NK-92 (cell line): ENCODE data around the gene R3HCC1L.
"Not testable (repeated sequence)": the region's sequence is repeated elsewhere in the genome, so short reads cannot be mapped to it uniquely, and the experiment has no call there.

Source experiments
- DNase-seq: peaks from one replicate; lab custom pipeline; 2025; ENCODE audit not compliant: unreplicated experiment; lab: John Stamatoyannopoulos, UW

Gene R3HCC1L

DNA sequence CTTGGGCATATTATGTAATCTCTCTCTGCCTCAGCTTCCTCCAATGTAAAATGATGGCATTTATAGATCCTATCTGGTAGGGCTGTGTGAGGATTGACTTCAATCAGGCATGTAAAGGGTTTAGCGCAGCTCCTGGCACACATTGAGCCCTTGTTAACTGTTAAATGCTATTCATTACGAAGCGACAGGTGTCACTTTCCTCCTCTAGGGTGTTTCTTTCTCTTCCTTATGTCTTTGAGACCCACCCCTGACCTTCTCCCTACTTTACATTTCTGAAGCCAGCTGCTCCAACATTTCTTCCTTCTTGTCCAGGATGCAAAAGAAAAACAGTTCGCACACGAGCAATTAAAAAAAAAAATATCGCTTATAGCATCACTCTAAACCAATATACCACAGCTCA, 5.7 kb upstream of the R3HCC1L start:
- DNase-seq: no peak

DNA sequence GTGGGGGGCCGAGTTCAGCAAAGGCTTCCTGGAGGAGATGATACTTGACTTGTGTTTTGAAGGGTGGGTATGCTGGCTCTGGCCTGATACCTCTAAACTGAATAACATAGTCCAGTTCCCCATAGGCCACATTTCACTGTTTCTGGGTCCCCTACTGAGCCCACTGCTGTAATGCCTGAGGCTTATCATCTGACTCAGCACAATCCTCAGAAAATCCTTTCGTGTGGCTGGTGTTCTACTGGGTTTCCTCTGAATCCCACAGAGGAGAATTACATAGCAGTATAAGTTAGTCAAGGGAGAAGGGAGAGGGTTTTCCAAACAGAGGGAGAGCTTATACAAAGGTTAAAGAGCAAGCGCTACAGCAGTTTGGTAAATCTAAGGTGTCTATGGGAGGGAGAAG, 2.8 kb upstream of the R3HCC1L start:
- no peak for DNase-seq

DNA sequence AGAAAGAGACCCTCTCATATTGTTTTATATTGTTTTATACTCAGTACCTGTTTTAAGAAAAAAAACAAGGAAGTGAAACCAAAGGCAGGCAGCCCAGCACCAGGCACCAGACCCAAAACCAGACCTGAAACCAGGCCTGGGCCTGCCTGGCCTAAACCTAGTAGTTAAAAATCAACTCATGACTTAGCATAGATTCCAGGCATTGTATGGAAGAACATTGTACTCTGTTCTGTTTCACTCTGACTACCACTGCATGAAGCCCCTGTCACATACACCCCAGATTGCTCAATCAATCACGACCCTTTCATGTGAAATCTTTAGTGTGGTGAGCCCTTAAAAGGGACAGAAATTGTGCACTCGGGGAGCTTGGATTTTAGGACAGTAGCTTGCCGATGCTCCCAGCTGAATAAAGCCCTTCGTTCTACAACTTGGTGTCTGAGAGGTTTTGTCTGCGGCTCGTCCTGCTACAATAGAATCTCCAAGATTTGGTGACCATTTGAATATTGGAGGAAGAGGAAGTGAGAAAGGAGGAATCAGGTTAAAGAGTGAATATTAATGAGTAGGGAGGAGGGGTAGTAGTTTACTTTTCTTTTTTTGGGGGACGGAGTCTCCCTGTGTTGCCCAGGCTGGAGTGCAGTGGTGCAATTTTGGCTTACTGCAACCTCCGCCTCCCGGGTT, 1.2 kb upstream of the R3HCC1L start:
- DNase-seq: not testable (repeated sequence)

DNA sequence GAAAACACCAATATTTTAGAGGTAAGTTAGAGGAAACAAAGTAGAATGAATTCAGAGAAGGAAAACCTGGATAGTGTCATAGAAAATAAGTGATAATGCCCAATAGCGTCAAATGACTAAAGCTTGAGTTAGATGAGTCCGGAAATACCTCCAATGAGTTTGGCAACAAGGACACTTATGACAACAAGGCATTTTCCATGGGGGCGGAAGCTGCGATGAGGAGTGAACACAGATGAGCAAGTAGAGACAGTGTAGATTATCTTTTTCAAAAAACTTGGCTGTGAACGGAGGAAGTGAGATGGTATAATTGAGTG, 383 bp upstream of the R3HCC1L start:
- DNase-seq: no peak

DNA sequence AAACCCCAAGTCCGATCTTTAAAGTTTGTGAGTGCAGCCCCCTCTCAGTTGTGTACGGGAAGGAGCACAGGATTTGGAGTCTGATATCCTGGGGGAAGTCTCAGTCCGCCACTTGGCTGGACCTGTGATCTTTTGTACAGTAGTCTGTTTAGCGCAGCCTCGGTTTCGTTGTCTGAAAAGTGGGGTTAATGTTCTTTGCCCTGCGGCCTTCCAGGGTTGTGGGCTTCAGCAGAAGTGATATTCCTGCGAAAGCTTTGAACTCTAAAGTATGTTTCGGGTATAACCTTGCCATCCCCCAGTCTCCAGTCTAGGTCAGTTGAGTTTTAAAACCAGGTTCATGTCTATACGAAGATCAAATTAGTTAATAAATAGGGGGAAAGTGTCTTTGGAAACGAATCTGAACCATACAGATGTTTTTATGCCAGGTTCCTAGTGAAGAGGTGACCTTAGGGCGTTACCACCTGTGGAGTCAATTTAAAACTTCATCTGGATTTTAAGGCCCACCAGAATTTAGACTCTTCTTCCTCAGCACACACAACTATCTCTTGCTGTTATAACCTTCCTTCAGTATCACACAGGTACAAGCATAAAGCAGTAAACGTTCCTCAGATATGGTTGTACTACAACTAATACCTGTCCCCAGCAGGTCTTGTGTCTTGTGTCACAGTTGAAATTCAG, 904 bp downstream of the R3HCC1L start:
- no peak for DNase-seq

DNA sequence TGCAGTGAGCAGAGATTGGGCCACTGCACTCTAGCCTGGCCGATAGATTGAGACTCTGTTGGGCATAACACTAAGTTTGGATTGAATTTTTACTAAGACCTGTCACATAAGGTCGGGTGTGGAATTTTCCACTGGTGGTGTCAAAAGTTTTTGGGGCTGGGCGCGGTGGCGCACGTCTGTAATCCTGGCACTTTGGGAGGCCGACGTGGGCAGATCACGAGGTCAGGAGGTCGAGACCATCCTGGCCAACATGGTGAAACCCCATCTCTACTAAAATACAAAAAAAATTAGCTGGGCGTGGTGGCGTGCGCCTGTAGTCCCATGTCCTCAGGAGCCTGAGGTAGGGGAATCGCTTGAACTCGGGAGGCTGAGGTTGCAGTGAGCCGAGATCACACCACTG, 2.3 kb downstream of the R3HCC1L start:
- not testable (repeated sequence) for DNase-seq

DNA sequence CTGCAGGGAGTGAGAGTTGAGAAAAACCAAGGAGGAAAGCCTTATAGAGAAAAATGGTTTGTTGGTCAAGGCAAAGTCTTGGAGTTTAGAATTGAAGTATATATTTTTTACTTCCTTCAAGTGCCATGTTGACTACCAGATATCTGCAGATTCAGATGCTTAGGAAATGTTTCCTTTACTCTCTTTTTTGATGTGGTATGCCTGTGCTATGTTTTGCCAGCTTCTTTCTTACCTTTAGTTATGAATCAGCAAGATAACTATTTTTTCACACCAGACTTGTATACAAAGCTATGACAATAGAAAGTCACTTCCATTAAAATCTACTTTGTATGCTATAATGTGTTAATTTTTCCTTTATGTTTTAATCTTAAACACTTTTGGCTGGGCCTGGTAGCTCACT, 3.6 kb downstream of the R3HCC1L start:
- no peak for DNase-seq

DNA sequence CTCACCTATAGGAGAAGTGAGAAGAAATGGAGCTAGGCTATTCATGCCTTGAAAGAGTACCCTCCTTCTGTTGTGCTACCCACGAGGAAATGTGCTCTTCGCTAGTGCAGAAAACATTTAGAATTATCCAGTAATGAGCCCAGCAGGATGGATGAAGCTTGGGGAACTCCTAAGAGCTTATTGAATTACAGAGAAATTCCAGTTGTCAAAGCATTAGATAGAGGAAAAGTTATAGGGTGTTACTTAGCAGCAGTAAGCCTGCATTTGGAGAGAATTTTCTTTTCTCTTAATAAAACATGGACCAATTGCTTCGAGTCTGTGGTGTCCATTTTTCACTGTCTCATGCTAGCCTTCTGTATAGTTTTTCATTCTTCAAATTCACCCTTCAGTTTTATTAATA, 5.0 kb downstream of the R3HCC1L start:
- no peak for DNase-seq

DNA sequence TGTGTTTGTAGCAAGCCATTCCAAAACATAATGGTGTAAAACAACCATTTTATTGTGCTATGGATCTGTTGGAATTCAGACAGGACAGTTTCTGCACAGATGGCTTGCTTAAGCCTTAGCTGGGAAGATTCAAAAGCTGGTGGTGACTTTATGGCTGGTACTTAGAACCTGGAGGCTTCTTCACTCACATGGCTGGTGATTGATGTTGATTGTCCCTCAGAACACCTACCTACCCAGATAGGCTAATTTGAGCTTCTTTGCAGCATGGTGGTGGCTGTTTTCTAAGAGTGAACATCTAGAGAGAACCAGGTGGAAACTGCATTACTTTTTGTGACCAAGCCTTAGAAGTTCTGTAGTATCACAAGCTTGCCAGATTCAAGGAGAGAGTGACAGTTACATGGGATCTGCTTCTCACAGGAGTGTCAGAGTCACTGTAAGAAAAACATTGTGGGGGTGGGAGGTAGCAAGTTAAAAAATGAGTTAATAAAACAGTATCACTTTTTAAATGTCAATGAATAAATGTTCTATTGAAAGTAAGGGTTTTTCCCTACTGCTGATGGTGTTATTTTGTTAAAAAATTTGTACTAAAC, 7.1 kb downstream of the R3HCC1L start:
- no peak for DNase-seq

DNA sequence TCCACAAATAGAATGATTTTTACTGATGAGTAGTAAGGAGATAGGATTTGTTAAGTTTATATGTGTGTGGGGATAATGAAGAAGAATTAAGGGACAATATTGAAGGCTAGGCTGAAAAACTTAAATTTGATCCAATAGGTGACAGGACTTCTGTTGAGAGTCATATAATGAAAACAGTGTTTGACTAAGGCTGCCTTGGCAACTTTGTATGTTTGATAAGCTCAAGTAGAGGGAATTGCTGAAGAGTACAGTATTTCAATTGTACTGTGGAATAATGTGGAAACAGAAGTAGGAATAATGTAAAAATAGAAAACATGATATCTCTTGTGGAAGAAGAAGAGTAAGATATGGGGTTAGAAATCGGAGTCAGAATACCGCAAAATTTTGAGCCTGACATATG, 10.5 kb downstream of the R3HCC1L start:
- no peak for DNase-seq

DNA sequence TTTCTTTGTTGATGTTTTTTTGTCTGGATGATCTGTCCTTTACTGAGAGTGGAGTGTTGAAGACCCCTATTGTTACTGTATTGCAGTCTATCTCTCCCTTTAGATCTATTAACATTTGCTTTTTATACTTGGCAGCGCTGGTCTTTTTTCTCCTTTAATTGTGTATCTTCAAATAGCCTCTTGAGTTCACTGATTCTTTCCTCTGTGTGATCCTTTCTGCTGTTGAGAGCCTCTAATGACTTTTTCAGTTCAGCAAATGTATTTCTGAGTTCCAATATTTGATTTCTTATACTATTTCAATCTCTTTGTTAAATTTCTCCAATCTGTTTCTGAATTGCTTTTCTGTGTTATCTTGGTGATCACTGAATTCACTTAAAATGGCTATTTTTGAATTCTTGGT, 15.4 kb downstream of the R3HCC1L start:
- DNase-seq: no peak

DNA sequence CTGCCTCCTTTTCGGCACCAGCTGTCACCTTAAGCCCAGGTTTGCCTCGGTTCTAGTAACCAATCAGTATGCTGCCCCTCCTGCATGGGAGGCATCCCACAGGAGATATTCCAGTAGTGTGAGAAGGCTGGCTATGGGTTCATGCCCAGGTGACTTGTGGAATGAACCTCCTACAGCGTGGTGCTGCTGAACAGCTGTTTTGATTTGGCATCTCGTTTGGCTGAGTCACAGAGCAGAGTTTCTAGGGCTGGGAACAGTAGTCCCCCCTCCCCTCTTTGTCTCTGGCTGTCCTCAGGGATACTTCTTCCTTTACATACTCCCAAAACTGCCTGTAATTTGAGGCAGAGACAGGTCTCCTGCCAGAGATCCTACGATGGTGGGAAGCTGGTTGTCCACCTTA, 16.1 kb downstream of the R3HCC1L start:
- DNase-seq: no peak

DNA sequence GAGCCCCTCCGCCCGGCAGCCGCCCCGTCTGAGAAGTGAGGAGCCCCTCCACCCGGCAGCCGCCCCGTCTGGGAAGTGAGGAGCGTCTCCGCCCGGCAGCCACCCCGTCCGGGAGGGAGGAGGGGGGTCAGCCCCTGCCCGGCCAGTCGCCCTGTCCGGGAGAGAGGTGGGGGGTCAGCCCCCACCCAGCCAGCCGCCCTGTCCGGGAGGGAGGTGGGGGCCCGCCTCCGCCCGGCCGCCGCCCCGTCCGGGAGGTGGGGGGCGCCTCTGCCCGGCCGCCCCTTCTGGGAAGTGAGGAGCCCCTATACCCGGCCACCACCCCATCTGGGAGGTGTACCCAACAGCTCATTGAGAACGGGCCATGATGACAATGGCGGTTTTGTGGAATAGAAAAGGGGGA, 18.3 kb downstream of the R3HCC1L start:
- not testable (repeated sequence) for DNase-seq

DNA sequence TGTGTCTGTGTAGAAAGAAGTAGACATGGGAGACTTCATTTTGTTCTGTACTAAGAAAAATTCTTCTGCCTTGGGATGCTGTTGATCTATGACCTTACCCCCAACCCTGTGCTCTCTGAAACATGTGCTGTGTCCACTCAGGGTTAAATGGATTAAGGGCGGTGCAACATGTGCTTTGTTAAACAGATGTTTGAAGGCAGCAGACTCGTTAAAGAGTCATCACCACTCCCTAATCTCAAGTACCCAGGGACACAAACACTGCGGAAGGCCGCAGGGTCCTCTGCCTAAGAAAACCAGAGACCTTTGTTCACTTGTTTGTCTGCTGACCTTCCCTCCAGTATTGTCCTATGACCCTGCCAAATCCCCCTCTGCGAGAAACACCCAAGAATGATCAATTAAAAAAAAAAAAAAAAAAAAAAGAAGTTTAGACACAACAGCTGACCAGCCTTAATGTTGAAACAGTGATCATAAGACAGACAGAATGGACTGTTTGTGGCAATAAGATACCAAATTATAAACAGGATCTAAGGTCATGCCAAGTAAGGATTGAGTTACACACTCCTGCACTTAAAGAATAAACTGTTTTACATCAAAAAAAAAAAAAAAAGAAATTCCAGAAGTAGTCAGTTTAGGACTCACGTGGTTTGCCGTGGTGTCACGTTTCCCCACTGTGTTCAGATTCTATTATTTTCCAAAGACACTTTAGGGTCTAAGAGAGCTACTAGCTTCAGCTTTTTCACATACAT, 18.9 kb downstream of the R3HCC1L start:
- DNase-seq: not testable (repeated sequence)

DNA sequence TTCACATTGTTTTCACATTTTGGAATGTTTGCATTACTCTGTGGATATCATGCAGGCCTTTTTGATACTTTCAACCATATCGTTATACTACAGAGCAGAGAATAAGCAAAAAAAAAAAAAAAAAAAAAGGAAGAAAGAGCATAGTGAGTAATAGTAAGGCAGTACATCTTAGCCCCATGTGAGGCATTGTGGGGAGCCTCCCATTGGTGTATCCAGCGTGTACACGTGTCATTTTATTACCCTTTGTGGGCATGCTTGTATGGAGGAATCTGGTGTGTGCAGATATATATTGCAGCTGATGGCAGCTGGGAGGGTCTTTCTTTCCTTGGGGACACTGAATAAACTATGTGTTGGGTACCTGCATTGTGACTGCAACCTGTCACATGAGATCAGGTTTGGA, 19.6 kb downstream of the R3HCC1L start:
- no peak for DNase-seq

DNA sequence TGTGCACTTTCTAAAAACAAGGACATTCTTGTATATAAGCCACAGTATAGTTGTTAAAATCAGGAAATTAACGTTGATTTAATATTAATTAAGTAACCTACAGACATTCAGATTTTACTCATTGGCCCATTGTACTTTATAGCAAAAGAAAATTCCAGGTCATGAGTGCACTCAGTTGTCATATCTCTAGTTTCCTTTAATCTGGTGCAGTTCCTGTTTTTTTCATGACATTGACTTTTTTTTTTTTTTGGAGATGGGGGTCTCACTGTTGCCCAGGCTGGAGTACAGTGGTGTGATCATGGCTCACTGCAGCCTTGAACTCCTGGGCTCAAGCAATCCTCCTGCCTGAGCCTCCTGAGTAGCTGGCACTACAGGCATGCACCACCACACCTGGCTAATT, 24.1 kb downstream of the R3HCC1L start:
- no peak for DNase-seq

DNA sequence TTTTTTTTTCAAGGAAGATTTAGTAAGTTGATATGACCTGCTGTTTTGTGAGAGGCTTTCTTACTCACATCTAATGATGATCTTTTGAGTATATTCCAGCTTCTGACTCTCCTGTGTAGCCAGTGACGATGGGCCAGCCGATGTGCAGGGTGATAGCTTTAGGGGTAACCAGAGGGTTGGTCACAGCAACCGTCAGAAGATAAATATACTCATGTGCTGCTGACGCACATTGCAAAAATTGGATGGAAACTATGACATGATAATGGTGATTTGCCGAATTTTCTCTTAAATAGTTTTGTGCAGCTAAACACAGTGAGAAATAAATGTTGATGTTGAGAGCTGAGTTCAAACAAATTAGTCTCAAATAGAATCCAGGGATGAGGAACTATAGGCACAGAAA, 29.5 kb downstream of the R3HCC1L start:
- DNase-seq: no peak

DNA sequence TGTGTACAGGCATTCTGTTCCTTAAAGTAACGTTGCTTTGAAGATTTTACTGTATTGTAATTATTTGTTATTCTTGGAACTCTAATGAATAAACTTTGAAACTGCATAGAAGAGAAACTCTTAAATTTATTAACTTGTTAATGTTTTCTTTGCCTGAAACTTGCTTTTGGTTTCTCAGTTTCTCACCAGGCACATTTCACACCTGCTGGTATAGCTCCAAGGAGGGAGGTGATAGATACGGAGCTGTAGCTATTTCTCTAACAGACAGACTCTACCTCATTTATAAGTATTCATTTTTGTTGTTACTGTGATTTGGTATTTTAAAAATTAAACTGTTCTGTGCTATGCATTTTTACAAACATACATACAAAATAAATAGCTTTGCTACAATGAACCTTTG, 32.7 kb downstream of the R3HCC1L start:
- no peak for DNase-seq

DNA sequence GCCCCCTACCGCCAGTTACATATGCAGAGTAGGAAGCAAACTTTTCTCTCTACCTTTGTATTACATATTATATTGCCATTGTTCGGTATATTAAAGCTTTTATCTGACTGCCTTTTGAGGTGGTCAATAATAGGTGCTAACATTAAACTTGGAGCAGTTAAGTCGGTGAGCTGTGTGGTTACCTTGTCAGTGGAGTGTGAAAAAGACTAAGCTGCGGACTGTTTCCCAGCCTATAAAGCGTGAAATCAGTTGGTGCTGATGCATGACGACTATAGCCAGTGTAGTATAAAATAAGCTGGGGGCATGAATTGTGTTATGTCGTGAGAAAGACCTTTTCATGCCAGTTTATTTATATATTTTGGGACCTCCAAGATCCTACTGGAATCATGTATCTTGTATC, 33.7 kb downstream of the R3HCC1L start:
- DNase-seq: no peak

DNA sequence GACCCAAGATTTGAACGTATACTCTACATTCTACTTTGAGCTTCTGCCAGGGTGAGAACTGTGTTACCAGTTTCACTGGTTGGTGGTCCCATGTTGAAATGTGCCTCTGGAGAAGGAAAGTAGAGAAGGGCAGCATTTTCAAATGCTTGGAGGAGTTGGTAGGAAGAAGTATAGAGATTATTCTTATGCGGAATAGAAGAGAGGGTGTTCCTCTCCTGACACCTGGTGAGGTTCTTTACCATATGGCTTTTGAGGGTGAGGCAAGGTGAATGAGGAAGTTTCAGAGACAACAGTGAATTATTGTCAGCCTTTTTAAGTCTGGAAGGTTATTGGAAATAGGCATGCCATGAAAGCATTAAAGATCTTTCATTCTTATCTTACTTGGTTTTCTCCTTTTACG, 34.3 kb downstream of the R3HCC1L start:
- no peak for DNase-seq

DNA sequence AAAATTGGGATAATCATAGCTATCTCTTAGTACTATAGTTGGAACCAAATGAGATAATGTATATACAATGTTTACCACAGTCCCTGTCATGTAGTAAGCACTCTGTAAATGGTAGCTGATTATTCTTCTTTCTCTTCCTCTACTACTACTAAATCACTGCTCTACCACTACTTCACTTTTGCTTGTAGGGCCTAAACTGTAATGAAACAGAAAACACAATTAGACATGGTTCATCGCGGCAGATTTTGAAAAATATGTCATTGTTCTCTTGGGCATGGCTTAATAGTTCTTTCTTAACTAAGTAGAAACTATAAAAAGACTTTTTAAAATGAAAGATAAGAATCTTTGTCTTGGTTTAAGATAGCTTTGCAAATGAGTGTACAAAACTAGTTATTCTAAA, 34.9 kb downstream of the R3HCC1L start:
- DNase-seq: no peak
